Measurements from ENCODE around the gene ALK.

DNA sequence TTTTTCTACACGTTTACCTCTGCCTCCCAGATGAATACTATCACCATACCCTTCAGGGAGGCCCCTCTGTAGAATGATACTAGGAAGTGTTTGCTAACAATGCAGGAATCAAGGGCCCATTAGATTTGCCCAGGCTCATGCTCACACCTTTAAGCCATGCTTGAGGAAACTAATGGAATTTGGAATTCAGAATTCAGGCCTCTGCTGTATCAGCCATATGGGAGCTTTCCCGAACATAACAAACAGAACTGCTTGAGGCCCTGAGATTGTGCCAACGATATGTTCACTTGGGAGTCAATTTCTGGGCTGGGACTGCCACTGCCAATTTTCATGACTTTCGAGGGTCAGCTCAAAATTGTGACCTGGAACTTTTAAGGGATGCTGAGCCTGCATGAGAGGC, 523.7 kb downstream of the ALK start:
- TF ChIP-seq EZH2phosphoT487 (IDR thresholded peaks at IDR 0.05; ENCODE audit: borderline replicate concordance, low read depth), result no peak
- no peak for TF ChIP-seq CTCF (IDR thresholded peaks at IDR 0.05)
- TF ChIP-seq SIN3A (IDR thresholded peaks at IDR 0.05; ENCODE audit: borderline replicate concordance, low read depth, low read length), result no peak
- TF ChIP-seq RXRA (IDR thresholded peaks at IDR 0.05; ENCODE audit: borderline replicate concordance, low read depth), result no peak
- no peak for TF ChIP-seq TAF1 (IDR thresholded peaks at IDR 0.05; ENCODE audit: borderline replicate concordance, low read depth, low read length)
- TF ChIP-seq, protein P1, sequence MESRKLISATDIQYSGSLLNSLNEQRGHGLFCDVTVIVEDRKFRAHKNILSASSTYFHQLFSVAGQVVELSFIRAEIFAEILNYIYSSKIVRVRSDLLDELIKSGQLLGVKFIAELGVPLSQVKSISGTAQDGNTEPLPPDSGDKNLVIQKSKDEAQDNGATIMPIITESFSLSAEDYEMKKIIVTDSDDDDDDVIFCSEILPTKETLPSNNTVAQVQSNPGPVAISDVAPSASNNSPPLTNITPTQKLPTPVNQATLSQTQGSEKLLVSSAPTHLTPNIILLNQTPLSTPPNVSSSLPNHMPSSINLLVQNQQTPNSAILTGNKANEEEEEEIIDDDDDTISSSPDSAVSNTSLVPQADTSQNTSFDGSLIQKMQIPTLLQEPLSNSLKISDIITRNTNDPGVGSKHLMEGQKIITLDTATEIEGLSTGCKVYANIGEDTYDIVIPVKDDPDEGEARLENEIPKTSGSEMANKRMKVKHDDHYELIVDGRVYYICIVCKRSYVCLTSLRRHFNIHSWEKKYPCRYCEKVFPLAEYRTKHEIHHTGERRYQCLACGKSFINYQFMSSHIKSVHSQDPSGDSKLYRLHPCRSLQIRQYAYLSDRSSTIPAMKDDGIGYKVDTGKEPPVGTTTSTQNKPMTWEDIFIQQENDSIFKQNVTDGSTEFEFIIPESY (IDR thresholded peaks at IDR 0.05; ENCODE audit: borderline replicate concordance, low read depth), result no peak
